HG02840 (cell line): ENCODE results near the gene AGO4.
"Not testable (repeated sequence)": the region's sequence is repeated elsewhere in the genome, so short reads cannot be mapped to it uniquely, and the experiment has no call there.

Source experiments
- ATAC-seq: cut with Tn5 transposase; IDR thresholded peaks from one replicate; pipeline ENCODE4 v1.9.1; 2021; ENCODE audit warnings: mild to moderate bottlenecking, moderate library complexity, moderate number of reproducible peaks; ENCODE audit not compliant: unreplicated experiment, low FRiP score

Gene AGO4

GRCh38 chr1:35888255-35888654, 80.4 kb downstream of the AGO4 start:
- ATAC-seq = no peak

GRCh38 chr1:35888981-35889380, 81.2 kb downstream of the AGO4 start:
- ATAC-seq = not testable (repeated sequence)

- ATAC-seq = no peak
Observed at GRCh38 chr1:35893051-35893879, 85.4 kb downstream of the AGO4 start.

GRCh38 chr1:35894183-35894582, 86.4 kb downstream of the AGO4 start:
- no peak for ATAC-seq

GRCh38 chr1:35894656-35895055, 86.8 kb downstream of the AGO4 start:
- no peak for ATAC-seq

GRCh38 chr1:35899941-35900340, 92.1 kb downstream of the AGO4 start:
- ATAC-seq = no peak

GRCh38 chr1:35901235-35901634, 93.4 kb downstream of the AGO4 start:
- no peak for ATAC-seq

- no peak for ATAC-seq
Observed at GRCh38 chr1:35902671-35903070, 94.9 kb downstream of the AGO4 start.
